Activated CD4-positive, CD25-positive, alpha-beta regulatory T cell treated with anti-CD3 and anti-CD28 coated beads, Interleukin-2, amount 50 U/mL, for 72 hours (primary cell): ENCODE data around the gene BMERB1.
"Not testable (repeated sequence)": the region's sequence is repeated elsewhere in the genome, so short reads cannot be mapped to it uniquely, and the experiment has no call there.

Experiments used
- DNase-seq: peaks from one replicate; pipeline ENCODE4 v3.0.0; 2021

The BMERB1 gene

DNA sequence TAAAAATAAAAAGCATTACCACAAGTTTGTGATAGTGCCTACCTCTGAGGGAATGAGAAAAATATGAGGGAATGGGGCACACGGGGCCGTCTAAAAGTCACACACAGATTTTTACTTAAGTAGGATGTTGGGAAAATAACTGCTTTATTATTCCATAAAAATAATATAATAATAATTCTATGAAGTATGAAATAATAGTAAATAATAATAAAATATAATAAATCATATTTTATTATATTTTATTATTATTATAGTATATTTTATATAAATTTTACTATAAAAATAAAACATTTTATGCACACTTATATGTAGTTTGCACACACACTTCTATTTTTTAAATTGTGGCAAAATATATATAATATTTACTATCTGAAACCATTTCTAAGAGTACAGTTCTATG, 92.3 kb downstream of the BMERB1 start:
- DNase-seq = no peak

DNA sequence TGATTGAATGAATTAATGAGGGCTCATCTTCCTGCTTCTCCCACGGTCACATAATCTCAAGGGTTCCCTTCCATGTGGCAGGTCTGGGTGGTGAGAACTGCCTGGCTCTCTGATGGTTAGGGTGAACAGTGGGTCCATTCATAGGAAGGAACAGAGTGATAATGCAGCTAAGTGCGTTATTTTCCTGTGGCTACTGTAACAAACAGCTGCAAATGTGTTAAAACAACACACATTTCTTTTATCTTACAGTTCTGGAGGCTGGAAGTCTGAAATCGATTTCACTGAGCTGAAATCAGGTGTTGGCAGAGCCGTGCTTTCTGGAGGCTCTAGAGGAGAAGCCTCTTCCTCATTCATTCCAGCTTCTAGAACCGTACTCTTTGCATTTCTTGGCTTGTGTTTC, 95.3 kb downstream of the BMERB1 start:
- DNase-seq = no peak

DNA sequence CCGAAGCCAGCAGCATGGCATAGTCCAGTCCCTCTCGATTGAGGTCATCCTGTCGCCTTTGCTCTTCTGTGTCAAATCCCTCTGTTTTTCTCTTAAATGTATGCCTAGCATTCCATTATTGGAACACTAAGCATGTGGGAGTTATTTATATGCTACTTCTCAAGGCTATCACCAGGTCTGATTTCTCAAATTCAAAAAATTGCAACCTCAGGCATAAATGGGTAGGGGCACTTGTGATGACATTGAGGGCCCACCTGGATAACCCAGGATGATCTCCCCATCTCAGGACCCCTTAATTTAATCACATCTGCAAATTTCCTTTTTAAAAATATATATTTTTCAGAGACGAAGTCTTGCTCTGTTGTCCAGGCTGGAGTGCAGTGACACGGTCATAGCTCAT, 95.7 kb downstream of the BMERB1 start:
- DNase-seq = no peak

DNA sequence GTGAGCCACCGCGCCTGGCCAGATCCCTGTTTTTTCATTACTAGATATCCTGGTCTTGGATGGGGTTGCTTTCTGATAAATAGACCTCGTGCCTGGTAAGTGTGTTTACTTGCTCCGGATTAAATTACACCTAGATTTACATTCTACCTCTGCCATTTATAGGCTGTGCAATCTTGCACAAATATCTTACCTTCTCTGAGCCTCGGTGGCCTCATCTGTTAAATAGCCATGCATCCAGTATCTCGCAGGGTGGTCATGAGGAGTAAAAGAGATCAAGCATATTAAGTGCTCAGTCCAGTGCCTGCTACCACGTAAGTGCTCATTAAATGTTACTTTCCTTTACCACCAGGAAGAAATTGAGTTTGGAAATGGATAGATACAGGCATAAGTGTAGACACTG, 98.4 kb downstream of the BMERB1 start:
- DNase-seq = no peak

DNA sequence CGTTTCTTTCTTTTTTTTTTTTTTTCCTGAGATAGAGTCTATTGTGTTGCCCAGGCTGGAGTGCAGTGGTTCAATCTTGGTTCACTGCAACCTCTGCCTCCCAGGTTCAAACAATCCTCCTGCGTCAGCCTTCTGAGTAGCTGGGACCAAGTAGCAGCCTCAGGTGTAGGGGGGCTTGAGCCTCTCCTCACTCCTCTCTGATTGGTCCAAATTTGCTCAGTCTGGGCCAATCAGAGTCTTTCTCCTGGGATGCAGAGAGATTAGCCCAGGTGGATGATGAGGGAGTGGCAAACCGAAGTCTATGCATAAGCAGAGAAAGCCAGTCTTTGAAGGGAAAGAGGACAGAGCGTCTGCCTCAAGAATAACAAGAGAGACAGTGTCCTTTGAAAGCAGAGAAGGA, 99.0 kb downstream of the BMERB1 start:
- no peak for DNase-seq

DNA sequence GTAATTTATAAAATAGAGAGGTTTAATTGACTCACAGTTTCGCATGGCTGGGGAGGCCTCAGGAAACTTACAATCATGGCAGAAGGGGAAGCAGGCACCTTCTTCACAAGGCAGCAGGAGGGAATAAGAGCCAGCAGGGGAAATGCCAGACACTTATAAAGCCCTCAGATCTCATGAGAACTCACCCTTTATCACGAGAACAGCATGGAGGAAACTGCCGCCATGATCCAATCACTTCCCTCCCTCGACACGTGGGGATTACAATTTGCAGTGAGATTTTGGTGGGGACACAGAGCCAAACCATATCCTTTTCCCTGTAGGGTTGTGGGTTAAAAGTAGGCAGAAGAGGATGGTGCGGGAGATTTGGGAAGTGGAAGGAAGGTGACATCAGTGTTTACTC, 101.4 kb downstream of the BMERB1 start:
- DNase-seq = no peak

DNA sequence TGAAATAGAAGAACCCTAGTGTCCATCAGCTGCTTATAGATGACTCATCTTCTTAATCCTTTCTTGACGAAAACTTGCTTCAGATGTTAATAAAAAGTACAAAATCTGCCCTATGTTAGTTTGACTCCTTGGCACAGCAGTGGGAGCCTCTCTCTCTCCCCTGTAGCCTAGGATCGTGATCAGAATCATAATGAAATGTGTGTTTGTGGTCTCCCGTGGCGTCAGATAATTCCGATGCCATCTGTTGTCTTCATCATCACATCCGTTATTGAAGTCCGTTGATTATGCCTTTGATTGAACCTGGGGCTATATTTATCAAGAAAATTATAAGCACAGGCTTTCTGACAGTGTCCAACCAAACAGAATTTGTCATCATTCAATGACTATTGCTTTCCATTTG, 102.5 kb downstream of the BMERB1 start:
- DNase-seq = no peak

DNA sequence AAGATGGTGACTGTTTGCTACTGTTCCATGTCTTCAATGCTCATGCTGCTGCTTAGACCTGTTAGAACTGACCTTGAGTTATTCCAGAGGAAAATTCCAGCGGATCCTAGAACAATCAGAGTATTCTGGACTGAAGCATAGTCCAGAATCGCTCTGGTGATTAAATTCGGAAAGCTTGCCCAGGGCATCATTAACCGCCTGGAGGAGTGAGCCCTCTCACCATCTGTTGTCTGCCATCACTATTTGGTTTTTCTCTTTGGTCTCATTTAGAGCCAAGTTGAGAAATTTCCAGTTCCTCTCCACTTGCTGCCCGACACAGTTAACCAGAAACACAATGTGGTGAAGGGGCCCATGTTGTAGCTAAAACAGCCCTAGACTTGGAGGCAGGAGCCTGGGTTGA, 104.1 kb downstream of the BMERB1 start:
- DNase-seq = no peak

DNA sequence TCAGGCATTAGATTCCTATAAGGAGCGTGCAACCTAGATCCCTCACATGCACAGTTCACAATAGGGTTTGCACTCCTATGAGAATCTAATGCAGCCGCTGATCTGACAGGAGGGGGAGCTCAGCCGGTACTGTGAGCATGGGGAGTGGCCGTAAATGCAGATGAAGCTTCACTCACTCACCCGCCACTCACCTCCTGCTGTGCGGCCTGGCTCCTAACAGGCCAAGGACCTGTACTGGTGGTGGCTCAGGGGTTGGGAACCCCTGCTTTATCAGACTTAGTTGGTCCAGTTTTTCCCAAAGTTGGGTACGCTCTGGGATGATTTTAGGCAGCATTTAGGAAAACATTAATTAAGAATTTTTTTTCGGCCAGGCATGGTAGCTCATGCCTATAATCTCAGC, 104.8 kb downstream of the BMERB1 start:
- DNase-seq = no peak

DNA sequence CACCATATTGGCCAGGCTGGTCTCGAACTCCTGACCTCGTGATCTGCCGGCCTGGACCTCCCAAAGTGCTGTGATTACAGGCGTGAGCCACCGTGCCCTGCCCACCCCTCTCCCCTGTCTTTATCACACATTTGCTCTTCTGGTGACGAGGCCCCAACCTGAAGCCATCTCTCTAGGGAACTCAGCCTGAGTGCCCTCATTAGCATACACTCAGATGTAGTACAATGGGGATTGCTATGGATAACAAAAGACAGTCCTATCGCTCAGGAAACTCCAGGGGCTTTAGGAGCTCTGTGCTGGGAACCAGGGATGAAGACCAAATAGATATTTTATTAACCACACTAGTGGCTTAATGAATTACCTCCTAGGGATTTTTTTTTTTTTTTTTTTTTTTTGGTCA, 107.9 kb downstream of the BMERB1 start:
- no peak for DNase-seq

DNA sequence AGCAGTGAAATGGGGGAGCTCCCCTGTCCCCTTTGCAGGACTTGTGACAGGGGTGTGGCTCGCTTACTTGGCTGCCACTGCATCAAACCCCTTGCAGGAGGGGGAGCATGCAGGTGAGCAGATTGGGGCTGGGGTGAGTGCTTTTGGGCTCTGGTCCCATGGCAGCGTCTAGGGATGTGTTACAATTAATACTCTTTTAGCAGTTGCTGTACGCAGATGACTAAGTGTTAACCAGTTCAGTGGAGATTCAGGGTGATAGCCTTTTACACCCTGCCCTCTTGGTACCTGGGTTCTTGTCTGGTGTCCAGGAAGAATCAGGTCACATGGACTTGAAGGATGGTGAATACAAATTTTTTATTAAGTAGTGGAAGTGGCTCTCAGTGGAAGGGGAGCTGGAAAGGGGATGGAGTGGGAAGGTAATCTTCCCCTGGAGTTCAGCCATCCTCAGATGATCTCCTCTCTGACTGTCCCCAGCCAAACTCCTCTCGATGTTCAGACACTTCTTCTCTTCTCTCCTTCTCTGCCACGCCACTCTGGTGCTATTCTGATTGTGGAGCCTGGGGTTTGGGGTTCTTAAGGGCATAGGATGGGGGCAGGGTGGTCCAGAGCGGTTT, 108.5 kb downstream of the BMERB1 start:
- no peak for DNase-seq

DNA sequence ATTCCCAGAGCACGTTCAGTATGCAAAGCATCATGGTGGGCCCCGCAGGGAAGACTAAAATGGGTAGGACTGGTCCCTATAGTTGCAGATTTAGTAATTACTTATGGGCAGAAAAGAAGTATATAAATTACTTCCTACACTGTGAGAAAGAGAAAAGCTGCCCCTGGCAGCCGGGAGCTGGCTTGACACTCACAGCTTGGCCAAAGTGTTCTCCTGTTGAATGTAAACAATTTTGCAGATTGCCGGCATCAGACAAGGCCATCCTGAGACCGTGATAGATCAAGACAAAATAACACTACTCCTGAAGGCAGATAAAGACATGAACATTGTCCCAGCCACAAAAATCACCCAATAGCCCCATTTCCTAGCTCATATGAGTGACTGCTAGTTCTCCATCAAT, 110.0 kb downstream of the BMERB1 start:
- no peak for DNase-seq

DNA sequence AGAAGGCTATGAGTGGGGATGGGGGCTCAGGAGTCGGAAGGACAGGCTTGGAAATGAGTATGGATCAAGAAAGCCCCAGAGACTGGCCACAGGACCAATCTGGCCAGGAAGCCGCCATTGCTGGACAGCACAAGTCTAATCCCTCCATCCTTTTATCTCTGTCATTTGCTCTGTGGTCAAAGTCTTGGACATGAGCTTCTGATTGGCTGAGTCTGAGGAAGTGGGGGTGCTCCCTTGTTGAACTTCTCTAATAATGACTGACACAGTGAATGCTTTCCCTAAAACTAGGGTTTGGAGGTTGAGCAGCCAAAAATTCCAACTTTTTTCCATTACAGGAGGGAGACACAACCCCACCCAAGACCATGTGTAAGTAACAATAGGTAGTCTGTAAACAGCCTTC, 111.2 kb downstream of the BMERB1 start:
- DNase-seq = no peak

DNA sequence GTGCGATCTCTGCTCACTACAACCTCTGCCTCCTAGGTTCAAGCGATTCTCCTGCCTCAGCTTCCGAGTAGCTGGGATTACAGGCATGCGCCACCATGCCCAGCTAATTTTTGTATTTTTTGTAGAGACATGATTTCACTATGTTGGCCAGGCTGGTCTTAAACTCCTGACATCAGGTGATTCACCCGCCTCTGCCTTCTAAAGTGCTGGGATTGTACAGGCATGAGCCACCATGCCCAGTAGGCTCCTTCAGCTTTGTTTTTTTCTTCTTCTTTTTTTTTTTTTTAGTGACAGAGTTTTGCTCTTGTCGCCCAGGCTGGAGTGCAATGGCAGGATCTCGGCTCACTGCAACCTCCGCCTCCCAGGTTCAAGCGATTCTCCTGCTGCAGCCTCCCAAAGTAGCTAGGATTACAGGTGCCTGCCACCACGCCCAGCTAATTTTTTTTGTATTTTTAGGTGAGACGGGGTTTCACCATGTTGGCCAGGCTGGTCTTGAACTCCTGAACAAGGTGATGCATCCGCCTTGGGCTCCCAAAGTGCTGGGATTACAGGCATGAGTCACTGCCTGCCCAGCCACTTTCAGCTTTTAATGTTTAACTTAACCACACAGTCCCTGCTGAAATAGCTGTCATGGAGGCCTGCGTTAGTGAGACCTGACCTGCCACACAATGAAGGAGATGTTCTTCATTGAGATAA, 112.8 kb downstream of the BMERB1 start:
- DNase-seq = not testable (repeated sequence)

DNA sequence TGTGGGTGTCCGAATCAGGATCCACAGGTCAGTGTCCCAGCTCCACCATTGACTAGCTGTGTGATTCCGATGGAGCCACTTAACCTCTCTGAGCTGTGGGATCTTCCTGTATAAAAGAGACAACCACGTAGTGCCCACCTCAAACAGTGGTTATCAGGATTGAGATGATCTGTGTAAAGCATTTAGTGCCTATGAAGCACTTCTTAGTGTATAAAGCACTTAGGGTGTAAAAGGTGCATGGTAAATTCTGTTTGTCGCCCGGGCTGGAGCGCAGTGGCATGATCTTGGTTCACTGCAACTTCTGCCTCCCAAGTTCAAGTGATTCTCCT, 113.3 kb downstream of the BMERB1 start:
- DNase-seq = no peak

DNA sequence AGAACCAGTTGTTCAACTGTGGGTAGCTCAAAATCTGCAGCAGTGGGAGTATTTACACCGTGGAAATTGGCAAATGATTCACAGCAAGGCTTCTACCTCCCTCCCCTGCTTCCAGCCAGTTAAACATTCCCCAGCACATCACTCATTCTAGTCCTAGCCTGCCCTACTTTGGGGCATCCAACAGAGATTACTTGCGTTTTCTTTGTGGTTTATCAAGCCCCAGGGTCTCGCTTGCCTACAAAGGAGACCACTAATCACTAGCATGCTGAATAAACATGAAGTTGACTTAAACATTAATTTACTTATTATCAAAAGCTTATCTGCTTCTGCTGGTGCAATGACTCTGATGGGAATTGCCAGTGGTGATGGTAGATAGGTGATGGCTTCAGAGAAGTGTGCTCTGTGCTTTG, 114.1 kb downstream of the BMERB1 start:
- no peak for DNase-seq

DNA sequence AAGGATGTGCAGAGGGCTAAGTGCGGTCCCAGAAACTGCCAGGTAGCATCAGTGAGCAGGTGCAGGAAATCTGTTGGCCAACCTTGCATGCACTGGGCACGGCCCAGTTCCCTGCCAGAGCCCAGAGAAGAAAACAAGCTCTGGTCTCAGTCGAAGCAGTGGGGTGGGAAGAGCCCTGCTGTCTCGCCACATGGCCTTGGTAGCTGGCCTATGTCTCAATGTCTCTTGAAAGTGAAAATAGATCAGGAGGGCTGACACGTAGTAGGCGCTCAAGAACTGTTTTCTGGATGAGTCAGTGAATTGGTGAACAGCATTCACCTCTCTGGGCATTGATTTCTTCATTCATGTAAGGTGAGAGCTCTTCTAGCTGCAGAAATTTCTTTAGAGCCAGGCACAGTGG, 118.1 kb downstream of the BMERB1 start:
- DNase-seq = no peak

DNA sequence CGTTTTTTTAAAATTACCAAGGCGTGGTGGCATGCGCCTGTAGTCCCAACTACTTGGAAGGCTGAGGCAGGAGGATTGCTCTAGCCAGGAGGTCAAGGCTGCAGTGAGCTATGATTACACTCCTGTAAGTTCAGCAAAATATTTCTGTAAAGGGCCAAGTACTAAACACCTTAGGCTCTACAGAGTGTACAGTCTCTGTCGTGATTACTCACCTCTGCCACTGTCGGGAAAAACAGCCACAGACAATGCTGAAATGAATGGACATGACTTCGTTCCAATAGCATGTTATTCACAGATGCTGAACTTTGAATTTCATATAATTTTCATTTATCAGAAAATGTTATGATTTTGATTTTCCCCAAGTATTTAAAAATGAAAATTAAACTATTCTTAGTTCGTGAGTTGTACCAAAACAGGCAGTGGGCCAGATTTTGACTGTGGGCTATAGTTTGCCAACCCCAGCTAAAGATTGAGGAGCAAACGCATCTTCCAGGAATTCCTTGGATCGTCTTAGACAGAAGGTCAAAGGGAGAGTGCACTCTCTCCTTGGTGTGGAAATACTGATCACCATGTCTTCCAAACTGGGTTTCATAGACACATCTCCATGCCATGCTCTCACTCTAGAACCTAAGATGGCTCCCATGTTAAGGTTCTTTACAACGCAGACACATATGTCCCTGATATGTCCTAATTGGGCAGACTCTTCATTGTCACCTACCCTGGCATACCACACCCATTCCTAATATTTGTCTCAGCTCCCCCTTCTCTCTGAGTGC, 119.1 kb downstream of the BMERB1 start:
- no peak for DNase-seq

DNA sequence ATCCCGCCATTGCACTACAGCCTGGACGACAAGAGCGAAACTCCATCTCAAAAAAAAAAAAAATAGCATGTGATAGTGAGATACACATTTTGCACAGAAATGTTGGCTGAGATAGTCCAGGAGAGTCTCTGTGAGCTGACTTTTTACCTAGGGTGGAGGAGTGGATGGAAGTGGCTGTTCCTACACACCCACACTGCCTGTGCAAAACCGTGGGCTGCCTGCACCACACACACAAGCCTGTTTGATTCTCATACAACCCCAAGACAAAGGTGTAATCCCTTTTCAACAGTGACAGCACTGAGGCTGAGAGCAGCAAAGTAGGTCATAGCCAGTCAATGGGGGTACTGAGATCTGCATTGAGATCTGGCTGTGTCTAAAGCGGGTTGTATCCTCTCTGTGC, 121.7 kb downstream of the BMERB1 start:
- DNase-seq = no peak

DNA sequence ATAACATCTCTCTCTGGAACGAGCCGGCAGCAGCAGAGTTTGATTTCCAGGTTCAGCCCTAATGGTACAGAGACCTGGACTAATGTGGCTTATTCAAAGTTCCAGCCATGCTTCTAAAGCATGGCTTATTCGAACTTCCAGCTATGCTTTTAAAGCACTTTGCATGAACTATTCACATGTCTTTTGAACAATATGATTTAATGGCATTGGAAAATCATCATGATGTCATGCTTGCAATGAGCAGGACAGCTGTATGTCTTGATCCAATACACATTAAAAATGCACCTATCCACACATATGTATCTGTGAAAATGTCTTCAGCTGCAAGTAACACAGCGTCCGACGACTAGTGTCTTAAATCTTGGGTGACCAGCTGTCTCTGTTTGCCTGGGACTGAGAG, 122.9 kb downstream of the BMERB1 start:
- no peak for DNase-seq

DNA sequence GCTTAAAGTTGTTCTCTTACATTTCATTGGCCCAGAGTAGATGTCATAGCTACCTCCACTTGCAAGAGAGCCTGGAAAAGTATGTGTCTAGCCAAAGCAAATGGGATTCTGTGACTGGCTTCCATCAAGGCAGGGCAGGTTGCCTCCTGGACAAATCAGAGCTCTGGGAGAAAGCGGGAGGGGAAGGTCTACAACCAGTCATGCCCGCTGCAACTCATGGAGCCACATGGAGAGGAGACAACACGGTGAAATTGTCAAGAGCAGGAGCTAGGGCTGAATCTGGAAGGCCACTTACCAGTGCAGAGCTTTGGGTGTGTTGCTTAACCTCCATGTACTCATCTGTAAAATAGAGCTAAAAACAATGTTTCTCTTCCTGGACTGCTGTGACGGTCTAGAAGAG, 124.8 kb downstream of the BMERB1 start:
- no peak for DNase-seq

DNA sequence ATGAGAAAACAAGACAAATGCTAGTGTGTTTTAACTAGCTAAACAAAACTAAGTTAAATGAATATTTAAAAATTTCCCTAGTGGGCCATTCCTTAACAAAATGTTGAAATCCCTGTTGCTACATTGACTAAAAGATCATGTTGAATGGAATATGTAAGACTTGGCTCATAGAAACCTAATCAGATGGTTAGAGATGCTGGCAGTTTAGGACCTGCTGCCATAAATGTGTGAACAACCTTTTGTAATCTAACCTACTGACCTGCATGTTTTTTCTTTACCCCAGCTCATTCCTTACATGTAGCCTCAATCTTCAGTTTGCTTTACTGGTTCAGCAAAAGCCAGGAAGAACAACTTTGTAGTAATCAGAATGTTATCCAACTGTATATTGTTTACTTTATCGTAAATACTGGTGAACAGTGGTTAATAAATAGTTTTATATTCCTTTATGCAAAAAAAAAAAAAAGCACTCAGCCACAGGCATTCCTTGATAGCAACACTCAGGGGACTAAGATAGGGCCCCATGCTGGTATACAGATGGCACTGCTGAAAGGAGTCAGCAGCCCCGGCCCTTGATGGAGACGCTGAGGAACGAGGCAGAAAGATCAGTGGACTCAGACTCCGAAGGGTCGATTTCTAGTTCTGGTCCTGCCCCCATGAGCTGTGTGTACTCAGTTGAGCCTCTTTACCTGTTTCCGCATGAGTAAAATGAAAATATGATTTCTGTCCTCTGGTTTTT, 130.4 kb downstream of the BMERB1 start:
- no peak for DNase-seq

DNA sequence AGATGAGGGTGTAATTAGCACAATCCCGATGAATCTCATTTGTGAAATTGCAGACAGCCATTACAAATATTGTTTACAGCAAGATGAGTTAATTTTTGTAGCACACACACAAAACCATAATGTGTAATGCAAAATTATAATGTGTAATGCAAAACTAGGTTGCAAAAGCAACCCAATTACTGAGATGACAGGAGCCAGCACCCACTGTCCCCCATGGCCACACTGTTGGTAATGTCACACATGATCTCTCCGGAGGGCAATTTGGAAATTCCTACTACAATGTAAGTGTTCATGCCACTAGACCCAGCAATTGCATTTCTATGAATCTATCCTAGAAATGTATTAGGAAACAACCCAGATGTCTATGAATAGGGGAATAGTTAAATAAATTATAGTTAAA, 131.7 kb downstream of the BMERB1 start:
- no peak for DNase-seq

DNA sequence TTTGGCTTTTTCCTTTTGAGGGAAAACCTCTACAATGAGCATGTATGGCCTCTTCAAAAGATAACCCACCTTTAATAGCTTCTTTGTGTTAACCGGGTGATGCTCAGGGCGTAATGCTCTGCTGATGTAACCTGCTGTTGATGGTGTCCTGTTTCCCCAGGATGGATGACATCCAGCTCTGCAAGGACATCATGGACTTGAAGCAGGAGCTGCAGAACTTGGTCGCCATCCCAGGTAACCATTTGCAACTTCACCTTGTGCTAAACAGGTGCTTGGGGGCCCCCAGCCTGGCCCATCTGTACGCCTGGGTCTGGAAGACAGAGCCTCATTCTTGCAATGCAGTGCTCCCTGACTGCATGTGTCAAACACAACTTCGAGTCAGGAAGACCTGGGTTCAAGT, 133.4 kb downstream of the BMERB1 start:
- no peak for DNase-seq
